ENCODE measurements around the gene VEZT. TPM values are rescaled to one million over a fixed set of nuclear protein-coding genes. Genes with fewer than 3 reads are reported as not detected.
"Not testable (repeated sequence)": the region's sequence is repeated elsewhere in the genome, so short reads cannot be mapped to it uniquely, and the experiment has no call there.

VEZT gene
- polyA plus RNA-seq, 3 donors = 74.2 to 86.9 (median 82.8) TPM

DNA sequence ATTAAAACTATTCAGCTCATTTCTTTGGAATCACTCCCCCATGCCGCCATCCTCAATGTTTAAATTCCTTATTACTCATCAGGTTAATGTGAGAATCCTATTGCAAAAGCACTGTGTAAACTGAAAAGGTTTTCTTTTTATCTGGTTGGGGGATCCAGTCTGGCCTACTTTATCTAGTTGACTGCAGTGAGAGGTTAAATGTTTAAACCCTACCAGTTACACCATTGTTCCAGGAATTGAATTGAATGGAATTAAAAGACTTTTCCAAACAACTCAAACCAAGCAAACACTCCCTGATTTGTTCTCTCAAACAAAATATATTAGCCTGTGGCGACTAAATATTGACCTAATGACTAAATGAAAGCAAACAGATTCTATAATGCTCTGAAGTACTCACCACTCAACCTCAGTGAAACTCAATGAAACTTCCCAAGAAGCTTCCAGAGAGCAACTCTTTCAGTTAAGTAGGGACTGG lies 100.5 kb downstream of the VEZT start:
- no peak for DNase-seq (ENCODE audit: low read depth in 3 of 3, low spot score in 2 of 3)

DNA sequence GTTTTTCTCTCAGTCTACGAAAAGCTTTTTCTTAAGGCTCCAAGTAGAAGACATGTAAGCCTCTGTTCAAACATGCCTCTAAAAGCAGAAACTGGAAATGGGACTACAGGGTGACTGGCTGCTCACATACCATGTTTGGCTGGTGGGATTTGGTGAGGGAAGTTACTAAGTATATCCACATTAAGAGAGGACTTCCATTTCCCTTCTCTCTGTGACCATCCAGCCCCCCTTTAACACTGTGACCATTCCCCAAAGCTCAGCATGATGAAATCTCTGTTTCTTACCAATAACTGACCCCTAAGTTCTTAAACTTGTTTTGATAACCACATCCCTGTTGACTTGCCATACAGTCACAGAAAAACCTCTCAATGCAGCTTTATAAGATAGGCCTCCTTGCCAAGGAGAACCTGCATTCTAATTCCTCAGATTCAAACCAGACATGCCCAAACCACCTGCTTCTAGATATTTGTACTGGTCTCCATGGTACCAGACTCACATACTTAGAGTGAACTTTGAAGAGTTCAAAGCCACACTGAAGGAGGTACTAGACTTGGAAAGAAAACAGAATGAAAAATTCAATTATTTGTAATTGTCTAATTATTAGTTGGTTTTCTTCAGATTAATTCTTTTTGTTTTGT lies 102.2 kb downstream of the VEZT start:
- no peak for DNase-seq (ENCODE audit: low read depth in 3 of 3, low spot score in 2 of 3)

DNA sequence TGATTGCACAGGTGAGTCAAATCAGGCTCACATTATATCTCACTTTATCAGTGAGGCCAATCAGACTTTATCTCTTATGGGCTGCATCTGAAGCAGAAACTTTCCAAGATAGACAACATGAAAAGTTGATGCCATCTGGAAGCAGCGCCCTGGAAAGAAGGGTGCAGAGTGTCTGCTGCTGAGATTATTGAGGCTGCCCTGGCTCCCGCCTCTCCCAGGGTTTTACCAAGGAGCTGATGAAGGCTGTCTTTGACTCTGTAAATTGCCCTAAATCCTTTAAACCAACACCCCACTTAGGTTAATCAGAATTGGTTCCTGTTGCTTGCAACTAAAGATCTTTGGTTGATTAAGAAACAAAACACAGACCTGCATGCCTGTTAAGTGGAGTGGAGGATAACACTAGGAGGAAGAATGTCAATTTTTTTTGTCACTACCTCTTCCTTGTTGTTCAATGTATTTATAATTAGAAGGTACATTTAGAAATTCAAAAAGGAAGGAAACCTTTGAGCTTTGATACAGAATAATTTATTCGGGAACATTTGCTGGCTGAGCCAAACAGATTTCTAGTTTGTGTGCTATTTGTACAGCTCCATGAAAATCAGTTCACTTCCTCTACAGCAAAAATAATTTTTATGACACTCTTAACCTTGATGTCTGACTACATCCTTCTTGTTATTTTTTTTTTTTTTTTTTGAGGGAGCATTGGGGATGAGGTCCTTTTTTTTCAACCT lies 104.1 kb downstream of the VEZT start:
- no peak for DNase-seq (ENCODE audit: low read depth in 3 of 3, low spot score in 2 of 3)

DNA sequence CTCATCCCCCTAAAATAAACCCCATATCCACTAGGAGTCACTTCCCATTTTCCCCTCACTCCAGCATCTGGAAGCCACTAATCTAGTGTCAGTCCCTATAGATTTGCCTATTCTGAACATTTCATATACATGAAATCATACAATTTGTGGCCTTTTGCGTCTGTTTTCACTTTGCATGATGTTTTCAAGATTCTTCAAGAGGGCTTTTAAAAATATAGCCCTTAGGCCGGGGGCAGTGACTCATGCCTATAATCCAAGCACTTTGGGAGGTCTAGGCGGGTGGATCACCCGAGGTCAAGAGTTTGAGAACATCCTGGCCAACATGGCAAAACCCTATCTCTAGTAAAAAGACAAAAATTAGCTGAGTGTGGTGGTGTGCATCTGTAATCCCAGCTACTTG lies 104.7 kb downstream of the VEZT start:
- no peak for DNase-seq (ENCODE audit: low read depth in 3 of 3, low spot score in 2 of 3)

DNA sequence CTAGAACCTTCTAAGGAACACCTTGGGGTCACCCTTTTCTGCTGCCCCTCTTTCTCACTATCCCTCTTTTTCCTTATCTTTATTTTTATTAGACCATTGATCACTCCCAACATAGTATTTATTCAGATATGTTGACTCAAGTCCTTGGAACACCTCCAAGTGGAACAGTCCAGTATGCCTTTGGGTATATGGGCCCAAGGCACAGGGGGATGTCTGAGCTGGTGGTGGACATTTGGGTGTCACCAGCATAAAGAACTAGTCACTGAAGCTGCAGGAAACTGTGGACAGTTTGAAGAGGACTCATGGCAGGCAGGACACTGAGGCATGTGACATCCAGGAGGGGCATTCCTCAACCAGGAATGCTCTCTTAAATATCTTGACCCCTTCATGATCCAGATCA lies 105.6 kb downstream of the VEZT start:
- DNase-seq (ENCODE audit: low read depth in 3 of 3, low spot score in 2 of 3) = no peak

DNA sequence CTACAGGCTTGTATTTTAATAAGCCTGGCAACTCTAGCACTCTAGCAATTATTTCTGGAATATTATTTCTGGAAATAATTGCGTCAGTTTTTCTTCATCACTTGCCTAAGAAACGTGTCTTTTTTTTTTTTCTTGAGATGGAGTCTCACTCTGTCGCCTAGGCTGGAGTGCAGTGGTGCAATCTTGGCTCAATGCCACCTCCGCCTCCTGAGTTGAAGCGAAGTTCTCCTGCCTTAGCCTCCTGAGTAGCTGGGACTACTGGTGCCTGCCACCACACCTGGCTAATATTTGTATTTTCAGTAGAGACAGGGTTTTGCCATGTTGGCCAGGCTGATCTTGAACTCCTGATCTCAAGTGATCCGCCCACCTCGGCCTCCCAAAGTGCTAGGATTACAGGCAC lies 106.6 kb downstream of the VEZT start:
- DNase-seq (ENCODE audit: low read depth in 3 of 3, low spot score in 2 of 3) = not testable (repeated sequence)

DNA sequence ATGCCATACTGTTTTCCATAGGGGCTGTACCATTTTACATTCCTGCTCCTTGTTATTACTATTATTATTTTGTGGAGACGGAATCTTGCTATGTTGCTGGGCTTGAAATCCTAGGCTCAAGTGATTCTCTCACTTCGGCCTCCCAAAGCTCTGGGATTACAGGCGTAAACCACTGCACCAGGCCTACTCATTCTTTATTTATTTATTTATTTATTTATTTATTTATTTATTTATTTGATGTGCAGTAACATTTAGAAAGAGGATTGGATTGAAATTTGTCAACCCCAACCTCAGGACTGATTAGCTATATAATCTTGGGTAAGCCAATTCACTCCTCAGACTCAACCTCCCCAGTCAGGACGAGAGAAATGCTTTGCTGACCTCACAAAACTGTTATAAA lies 107.9 kb downstream of the VEZT start:
- DNase-seq (ENCODE audit: low read depth in 3 of 3, low spot score in 2 of 3) = no peak

DNA sequence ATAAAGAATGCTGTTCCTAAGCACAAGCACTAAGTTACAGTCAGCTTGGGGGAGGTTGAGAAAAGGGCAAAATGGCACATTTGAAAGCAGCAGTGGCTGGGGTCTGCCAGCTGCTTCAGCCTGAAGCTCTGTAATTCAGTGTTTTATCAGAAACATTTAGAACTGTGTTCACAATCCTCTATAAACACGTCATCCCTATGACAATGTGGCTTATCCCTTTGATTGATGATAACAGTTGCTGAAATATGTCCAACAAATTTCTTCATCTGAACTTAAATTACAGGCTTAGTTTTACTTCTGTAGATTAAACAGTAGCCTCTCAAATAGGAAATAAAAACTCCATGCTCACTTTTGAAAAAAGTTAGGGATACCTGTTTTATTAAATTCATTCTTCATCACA lies 108.8 kb downstream of the VEZT start:
- no peak for DNase-seq (ENCODE audit: low read depth in 3 of 3, low spot score in 2 of 3)

DNA sequence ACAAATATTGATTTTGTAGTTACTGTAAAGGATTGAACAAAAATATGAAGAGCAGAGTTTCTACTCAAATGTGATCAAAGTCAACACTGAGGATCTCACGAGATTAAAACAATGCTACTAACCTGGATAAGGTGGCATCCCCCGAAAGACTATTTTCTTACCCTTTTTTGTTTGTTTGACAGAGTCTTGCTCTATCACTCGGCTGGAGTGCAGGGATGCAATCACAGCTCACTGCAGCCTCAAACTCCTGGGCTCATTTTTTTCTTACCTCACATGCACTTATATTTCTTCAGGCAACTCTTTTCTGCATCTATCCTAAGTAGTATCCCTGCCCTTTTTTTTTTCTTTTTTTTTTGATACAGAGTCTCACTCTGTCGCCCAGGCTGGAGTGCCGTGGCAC lies 109.2 kb downstream of the VEZT start:
- no peak for DNase-seq (ENCODE audit: low read depth in 3 of 3, low spot score in 2 of 3)

DNA sequence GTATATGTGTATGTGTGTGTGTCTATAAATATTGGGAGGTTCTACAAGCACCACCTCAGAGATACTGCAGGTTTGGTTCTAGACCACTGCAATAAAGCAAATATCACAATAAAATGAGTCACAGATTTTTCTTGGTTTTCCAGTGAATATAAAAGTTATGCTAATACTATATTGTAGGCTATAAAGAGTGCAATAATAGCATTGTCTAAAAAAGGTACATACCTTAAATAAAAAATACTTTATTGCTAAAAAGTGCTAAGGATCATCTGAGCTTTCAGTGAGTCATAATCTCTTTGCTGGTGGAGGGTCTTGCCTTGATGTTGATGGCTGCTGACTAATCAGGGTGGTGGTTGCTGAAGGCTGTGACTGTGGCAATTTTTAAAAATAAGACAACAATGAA lies 111.1 kb downstream of the VEZT start:
- no peak for DNase-seq (ENCODE audit: low read depth in 3 of 3, low spot score in 2 of 3)

DNA sequence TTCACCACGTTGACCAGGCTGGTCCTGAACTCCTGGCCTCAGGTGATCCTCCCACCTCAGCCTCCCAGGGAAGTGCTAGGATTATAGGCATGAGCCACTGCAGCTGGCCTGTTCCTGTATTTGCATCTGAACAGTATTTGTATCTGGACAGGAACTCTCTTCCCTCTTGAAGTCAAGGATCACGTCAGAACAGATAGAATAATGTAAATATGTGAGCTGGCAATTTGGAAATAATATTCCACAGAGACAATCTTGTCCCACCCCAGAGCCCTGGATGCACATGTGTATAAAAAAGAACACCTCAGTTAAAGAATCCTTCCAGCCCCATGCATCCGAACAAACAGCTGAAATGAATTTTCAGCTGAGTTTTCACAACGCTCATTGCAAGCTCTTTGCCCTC lies 118.3 kb downstream of the VEZT start:
- no peak for DNase-seq (ENCODE audit: low read depth in 3 of 3, low spot score in 2 of 3)

DNA sequence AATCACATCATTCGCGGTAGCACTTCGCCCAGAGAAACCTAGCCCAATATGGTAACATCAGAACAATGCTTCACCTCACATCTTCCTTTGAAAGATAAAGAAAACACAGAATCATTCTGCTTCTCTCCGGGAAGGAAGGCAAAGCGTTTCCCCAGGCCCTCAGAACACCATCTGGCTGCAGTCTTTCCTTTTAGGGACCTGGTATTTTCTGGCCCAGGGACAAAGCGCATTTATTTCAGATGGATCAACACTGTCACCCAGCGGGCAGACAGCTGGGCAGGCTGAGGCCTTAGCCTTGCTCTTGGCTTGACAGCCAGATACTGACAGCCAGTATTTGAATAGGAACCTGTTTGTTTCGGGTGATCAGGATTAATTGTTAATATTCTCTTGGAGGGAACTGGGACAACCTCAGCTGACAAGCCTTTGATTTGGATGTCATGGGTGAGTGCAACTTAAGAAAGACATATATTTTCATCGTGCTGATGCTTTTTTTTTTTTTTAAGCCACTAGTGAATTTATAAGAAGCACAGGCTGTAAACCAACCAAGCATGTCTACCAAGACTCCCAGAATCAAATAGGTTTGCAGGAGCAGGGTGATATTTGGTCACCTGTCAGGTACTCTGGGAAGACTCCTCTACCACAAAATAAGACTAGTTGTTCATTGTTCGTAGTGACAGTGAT lies 118.9 kb downstream of the VEZT start:
- DNase-seq (ENCODE audit: low read depth in 3 of 3, low spot score in 2 of 3) = peak; percentile 69 to 73 (median 72)

DNA sequence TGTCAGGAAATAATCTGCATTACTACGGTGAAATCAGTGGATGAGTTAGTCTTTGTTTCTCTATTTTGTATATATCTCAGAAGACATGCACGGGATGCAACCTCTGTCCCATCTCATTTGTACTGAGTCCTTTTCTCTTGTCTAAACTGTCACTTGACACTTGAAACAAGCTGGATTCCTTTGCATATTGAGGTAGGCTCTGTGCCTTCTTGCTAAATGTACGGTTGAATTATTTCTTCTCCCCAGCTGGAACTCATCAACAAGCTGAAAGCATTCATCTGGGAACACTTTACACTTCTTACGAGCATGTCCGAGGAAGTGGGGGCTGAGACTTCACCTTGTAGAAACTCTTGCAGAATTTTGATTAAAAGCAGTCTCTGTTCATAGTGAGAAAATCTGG lies 119.5 kb downstream of the VEZT start:
- peak in 2 of 3 donors; percentile 13 to 27 for DNase-seq (ENCODE audit: low read depth in 3 of 3, low spot score in 2 of 3)

DNA sequence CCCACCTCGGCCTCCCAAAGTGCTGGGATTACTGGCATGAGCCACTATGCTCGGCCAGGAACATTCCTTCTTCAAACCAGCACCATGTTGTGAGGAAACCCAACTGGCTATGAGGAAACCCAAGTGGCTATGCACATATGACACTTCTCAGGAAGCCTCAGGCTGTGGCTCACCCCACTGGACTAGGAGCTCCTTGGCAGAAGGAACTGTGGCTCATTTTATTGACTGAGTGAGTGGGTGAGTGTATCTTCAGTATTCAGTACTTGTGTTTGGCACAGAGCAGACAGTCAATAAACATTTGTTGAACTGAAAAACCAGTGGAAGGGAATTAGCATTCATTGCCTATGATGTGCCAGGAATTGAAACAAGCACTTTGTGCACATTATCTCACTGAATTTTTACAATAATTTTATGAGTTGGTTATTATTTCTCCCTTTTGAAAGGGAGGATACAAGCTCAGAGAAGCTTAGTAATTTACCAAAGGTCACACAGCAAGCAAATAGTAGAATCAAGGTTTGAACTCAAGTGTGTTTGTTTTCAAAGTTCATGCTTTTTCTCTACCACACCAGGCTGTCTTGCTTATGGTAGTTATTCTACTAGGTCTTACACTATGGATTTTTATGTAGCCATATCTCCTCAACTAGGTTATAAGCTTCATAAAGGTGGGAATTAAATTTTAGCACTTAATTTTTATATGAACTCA lies 121.6 kb downstream of the VEZT start:
- DNase-seq (ENCODE audit: low read depth in 3 of 3, low spot score in 2 of 3) = no peak

DNA sequence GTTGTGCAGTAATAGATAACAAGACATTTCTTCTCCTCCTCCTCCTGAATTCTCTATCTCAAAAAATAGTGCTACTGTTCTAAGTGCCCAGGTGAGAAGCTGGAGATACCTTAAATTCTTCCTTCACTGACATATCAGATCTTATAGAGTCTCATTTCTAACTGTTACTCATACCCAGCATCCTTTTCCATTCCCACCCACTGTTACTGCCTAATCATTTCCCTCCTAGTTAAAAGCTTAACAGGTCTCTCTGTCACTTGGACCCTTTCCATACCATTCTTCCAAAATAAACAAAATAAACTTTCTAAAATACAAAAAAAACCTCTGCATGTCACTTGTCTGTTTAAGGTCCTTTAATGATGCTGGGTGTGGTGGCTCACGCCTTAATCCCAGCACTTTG lies 124.4 kb downstream of the VEZT start:
- no peak for DNase-seq (ENCODE audit: low read depth in 3 of 3, low spot score in 2 of 3)

DNA sequence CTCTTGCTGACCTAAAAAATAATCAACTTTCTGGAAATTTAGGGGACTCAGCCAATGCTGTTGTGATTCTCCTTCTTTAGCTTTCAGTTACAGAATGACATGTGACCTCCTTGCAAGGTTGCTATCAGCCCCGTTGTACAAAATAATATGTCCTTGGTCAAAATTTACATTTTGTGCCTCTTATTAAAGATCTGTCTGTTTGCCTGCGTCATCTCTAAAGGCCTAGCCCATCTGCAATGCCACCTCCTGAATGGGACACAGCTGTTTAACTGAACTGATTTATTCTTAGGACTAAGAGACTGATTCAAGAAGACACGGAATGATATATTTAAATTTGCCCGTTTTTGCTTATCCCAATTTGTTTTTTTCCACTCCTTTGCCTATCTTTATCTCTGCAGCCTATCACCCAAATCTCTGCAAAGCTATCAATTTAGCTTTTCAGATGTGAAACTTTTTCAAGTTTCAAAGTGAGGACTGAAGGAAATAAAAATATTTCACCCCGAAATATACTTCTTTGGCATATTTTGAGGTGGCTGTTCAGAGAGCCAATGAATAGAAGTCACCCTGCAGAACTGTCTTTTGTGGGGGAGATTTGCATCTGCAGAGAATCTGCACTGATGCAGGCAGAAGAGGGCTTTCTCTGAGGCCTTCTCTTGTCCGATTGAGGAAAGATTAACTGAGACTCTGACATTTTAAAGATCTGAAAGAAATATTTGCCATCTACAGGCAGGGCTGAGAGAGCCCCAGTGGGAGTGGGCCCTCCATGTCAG lies 126.0 kb downstream of the VEZT start:
- DNase-seq (ENCODE audit: low read depth in 3 of 3, low spot score in 2 of 3) = no peak

DNA sequence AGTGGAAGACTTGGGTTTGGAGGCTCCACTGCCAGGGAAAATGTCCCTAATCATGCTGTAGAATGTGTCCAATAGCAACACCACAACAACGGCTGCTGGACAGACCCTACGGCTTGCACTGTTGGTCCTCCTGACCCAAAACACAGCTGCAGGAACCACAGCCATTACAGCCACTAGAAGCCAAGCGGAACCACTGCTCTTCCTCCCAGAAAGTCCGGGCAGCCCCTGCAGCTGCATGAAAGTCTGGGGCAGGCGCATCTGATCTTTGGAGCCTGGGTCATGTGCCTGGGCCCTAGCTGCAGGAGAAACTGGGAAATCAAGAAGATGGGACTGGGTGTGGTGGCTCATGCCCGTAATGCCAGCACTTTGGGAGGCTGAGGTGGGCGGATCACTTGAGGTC lies 131.7 kb downstream of the VEZT start:
- no peak for DNase-seq (ENCODE audit: low read depth in 3 of 3, low spot score in 2 of 3)

DNA sequence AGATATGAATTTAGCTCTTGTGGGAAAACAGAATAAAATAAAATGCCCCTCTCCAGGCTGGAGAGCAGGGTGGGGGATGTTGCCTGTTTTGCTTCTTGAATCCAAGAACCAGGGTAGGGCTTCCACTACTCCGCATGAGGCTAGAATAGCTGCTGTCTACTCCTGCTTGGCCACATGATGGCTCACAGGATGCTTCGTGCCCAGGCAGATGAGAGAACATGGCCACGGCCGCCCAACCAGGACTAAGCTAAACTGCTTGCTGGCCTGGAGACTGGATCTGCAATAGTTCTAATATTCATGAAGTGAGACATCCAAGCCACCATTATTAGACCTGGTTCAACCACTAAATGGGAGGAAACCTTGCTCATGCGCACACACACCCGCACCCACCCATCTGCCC lies 134.1 kb downstream of the VEZT start:
- DNase-seq (ENCODE audit: low read depth in 3 of 3, low spot score in 2 of 3) = no peak

Data from right renal cortex interstitium (tissue), 3 donors.